ENCODE data around the gene ZDHHC18. TPM values are rescaled to one million over a fixed set of nuclear protein-coding genes. Genes with fewer than 3 reads are reported as not detected.
A peak's percentile ranks its signal among the peaks of the same experiment; 100 is the strongest.
"Not testable (repeated sequence)": the region's sequence is repeated elsewhere in the genome, so short reads cannot be mapped to it uniquely, and the experiment has no call there.

The ZDHHC18 gene
- total RNA-seq, 1 donor from 2014 or later: 77.3 TPM

- no peaks in the 10 kb centered on the region for H3K27me3 Mint-ChIP-seq
- H3K9me3 Mint-ChIP-seq: no peaks in the 10 kb centered on the region
- intact Hi-C loops (cut with micrococcal nuclease): loop anchor here (2.0 kb wide), 3 partner anchors 21 to 139 kb away; no protein-coding TSS in a partner anchor
- peaks cover 70% of the 10 kb centered on the region for H3K4me1 Mint-ChIP-seq
- DNase-seq: peak; percentile 59
- peak overlapping the region; percentile 92 for H3K27ac Mint-ChIP-seq
- H3K4me3 Mint-ChIP-seq: peak overlapping the region; percentile 70
- peaks cover 77% of the 10 kb centered on the region for H3K36me3 Mint-ChIP-seq (ENCODE audit: low read depth)
These were observed 5.2 kb downstream of the ZDHHC18 start for GRCh38 chr1:26831546-26832248.

- H3K4me3 Mint-ChIP-seq: peak overlapping the region; percentile 70
- H3K9me3 Mint-ChIP-seq: no peaks in the 10 kb centered on the region
- H3K4me1 Mint-ChIP-seq: peaks cover 69% of the 10 kb centered on the region
- DNase-seq: peak; percentile 61
- peak overlapping the region; percentile 92 for H3K27ac Mint-ChIP-seq
- H3K27me3 Mint-ChIP-seq: no peaks in the 10 kb centered on the region
- intact Hi-C loops (cut with micrococcal nuclease): loop anchor here (2.0 kb wide), 3 partner anchors 22 to 140 kb away; no protein-coding TSS in a partner anchor
- H3K36me3 Mint-ChIP-seq (ENCODE audit: low read depth): peaks cover 75% of the 10 kb centered on the region
These were observed 5.9 kb downstream of the ZDHHC18 start for GRCh38 chr1:26832249-26832960.

GRCh38 chr1:26833432-26834405 is 7.2 kb downstream of the ZDHHC18 start:
- peak overlapping the region; percentile 70 for H3K4me3 Mint-ChIP-seq
- peak overlapping the region; percentile 92 for H3K27ac Mint-ChIP-seq
- H3K4me1 Mint-ChIP-seq: peaks cover 66% of the 10 kb centered on the region
- H3K36me3 Mint-ChIP-seq (ENCODE audit: low read depth): peaks cover 74% of the 10 kb centered on the region
- intact Hi-C loops (cut with micrococcal nuclease): loop anchor here (2.0 kb wide), 3 partner anchors 23 to 141 kb away; no protein-coding TSS in a partner anchor
- H3K27me3 Mint-ChIP-seq: no peaks in the 10 kb centered on the region
- H3K9me3 Mint-ChIP-seq: no peaks in the 10 kb centered on the region
- peak; percentile 97 for DNase-seq

- H3K27me3 Mint-ChIP-seq; H3K27ac Mint-ChIP-seq; intact Hi-C loops (cut with micrococcal nuclease); H3K9me3 Mint-ChIP-seq; H3K4me3 Mint-ChIP-seq; DNase-seq: not testable (repeated sequence)
- H3K36me3 Mint-ChIP-seq (ENCODE audit: low read depth): peaks cover 70% of the 10 kb centered on the region
- H3K4me1 Mint-ChIP-seq: peaks cover 37% of the 10 kb centered on the region
These were observed 11.2 kb downstream of the ZDHHC18 start for GRCh38 chr1:26837665-26838064.

- Mint-ChIP-seq H3K27ac (peak overlapping the region; percentile 70), H3K36me3 (ENCODE audit: low read depth) (peaks cover 65% of the 10 kb centered on the region), H3K27me3 (no peaks in the 10 kb centered on the region), H3K9me3 (no peaks in the 10 kb centered on the region), H3K4me1 (peaks cover 27% of the 10 kb centered on the region), H3K4me3 (no peak overlapping the region)
- intact Hi-C loops (cut with micrococcal nuclease): no loop called here
- peak; percentile 75 for DNase-seq
These were observed 12.2 kb downstream of the ZDHHC18 start for GRCh38 chr1:26838474-26839338.

GRCh38 chr1:26839339-26839722 is 12.8 kb downstream of the ZDHHC18 start:
- intact Hi-C loops (cut with micrococcal nuclease): no loop called here
- no peaks in the 10 kb centered on the region for H3K9me3 Mint-ChIP-seq
- peaks cover 65% of the 10 kb centered on the region for H3K36me3 Mint-ChIP-seq (ENCODE audit: low read depth)
- peaks cover 21% of the 10 kb centered on the region for H3K4me1 Mint-ChIP-seq
- no peak for DNase-seq
- H3K27me3 Mint-ChIP-seq: no peaks in the 10 kb centered on the region
- no peak overlapping the region for H3K4me3 Mint-ChIP-seq
- peak overlapping the region; percentile 70 for H3K27ac Mint-ChIP-seq

- Mint-ChIP-seq H3K36me3 (ENCODE audit: low read depth) (peaks cover 65% of the 10 kb centered on the region), H3K4me3 (no peak overlapping the region), H3K4me1 (peaks cover 20% of the 10 kb centered on the region), H3K27me3 (no peaks in the 10 kb centered on the region), H3K27ac (no peak overlapping the region), H3K9me3 (no peaks in the 10 kb centered on the region)
- intact Hi-C loops (cut with micrococcal nuclease): no loop called here
- no peak for DNase-seq
These were observed 13.3 kb downstream of the ZDHHC18 start for GRCh38 chr1:26839779-26840178.

- Mint-ChIP-seq H3K4me3 (no peak overlapping the region), H3K27me3 (no peaks in the 10 kb centered on the region), H3K27ac (no peak overlapping the region), H3K36me3 (ENCODE audit: low read depth) (peaks cover 50% of the 10 kb centered on the region), H3K4me1 (peaks cover 7% of the 10 kb centered on the region), H3K9me3 (no peaks in the 10 kb centered on the region)
- no peak for DNase-seq
- intact Hi-C loops (cut with micrococcal nuclease): no loop called here
These were observed 18.1 kb downstream of the ZDHHC18 start for GRCh38 chr1:26844424-26845196.

GRCh38 chr1:26847826-26848225 is 21.3 kb downstream of the ZDHHC18 start:
- H3K36me3 Mint-ChIP-seq (ENCODE audit: low read depth): peaks cover 63% of the 10 kb centered on the region
- H3K4me3 Mint-ChIP-seq; DNase-seq; H3K27me3 Mint-ChIP-seq; intact Hi-C loops (cut with micrococcal nuclease); H3K27ac Mint-ChIP-seq; H3K4me1 Mint-ChIP-seq; H3K9me3 Mint-ChIP-seq: not testable (repeated sequence)

- Mint-ChIP-seq H3K27me3 (no peaks in the 10 kb centered on the region), H3K9me3 (no peaks in the 10 kb centered on the region), H3K4me1 (peaks cover 9% of the 10 kb centered on the region), H3K4me3 (no peak overlapping the region), H3K27ac (no peak overlapping the region), H3K36me3 (ENCODE audit: low read depth) (peaks cover 65% of the 10 kb centered on the region)
- DNase-seq: no peak
- intact Hi-C loops (cut with micrococcal nuclease): no loop called here
These were observed 22.0 kb downstream of the ZDHHC18 start for GRCh38 chr1:26848499-26848898.

- Mint-ChIP-seq H3K36me3 (ENCODE audit: low read depth) (peaks cover 63% of the 10 kb centered on the region), H3K27me3 (no peaks in the 10 kb centered on the region), H3K4me1 (peaks cover 9% of the 10 kb centered on the region), H3K27ac (no peak overlapping the region), H3K9me3 (no peaks in the 10 kb centered on the region), H3K4me3 (no peak overlapping the region)
- intact Hi-C loops (cut with micrococcal nuclease): no loop called here
- DNase-seq: peak; percentile 55
These were observed 22.7 kb downstream of the ZDHHC18 start for GRCh38 chr1:26848941-26849774.
